ENCODE results near the gene WDR26. TPM values are rescaled to one million over a fixed set of nuclear protein-coding genes. Genes with fewer than 3 reads are reported as not detected.
A peak's percentile ranks its signal among the peaks of the same experiment; 100 is the strongest.

Gene WDR26
- total and polyA plus RNA-seq, 2 of the 4 experiments (the other 2 are of a cell fraction), result 23.8 to 46.4 TPM

GRCh38 chr1:224430511-224431113 is 4.0 kb downstream of the WDR26 start:
- H4K5ac ChIP-seq (ENCODE audit: low read depth, low read length), result no peak overlapping the region
- peaks cover 45% of the 10 kb centered on the region for H4K20me1 ChIP-seq (ENCODE audit: insufficient read depth, low read length)
- H2BK5ac ChIP-seq (ENCODE audit: low read depth, low read length, poor library complexity, severe bottlenecking), result peak overlapping the region; percentile 59
- TF ChIP-seq POLR2A (IDR thresholded peaks at IDR 0.05; ENCODE audit: low read depth, low read length), result 0 out of 2 replicates have a peak, but pooled peaks have one; percentile 22
- no peak for TF ChIP-seq MXI1 (IDR thresholded peaks at IDR 0.05; ENCODE audit: borderline replicate concordance, low read depth, low read length)
- no peak overlapping the region for H3K23ac ChIP-seq (ENCODE audit: low read depth, low read length)
- no peak overlapping the region for H2BK20ac ChIP-seq (ENCODE audit: low read depth, low read length)
- no peak overlapping the region for H2AFZ ChIP-seq (replicated peaks; ENCODE audit: low read length, poor library complexity)
- peak overlapping the region; percentile 24; the same call in 1 of the 2 replicates for H3K4me3 ChIP-seq (ENCODE audit: insufficient read depth, low read depth, low read length)
- ChIA-PET CTCF (interaction anchor here (0.8 kb wide), 1 partner anchor 18 kb away, joined by 3 read pairs; no protein-coding TSS in a partner anchor), POLR2A (ENCODE audit: unreplicated experiment) (interaction anchor here (0.7 kb wide), 1 partner anchor 248 kb away, joined by 4 read pairs; no protein-coding TSS in a partner anchor)
- no peak overlapping the region for H2AK9ac ChIP-seq (replicated peaks; ENCODE audit: low read depth, low read length, poor library complexity)
- H3K4me1 ChIP-seq (ENCODE audit: control insufficient read depth, insufficient read depth, low read length), result peaks cover 4% of the 10 kb centered on the region
- no peak overlapping the region for H4K8ac ChIP-seq (ENCODE audit: low read depth in 2 of 2, low read length in 2 of 2)
- H3K18ac ChIP-seq (ENCODE audit: low read depth, low read length), result no peak overlapping the region; the same call in 1 of the 2 replicates
- no peaks in the 10 kb centered on the region for H3K9me1 ChIP-seq (ENCODE audit: insufficient read depth, low read length)
- DNase-seq (peak; percentile 76), ATAC-seq (ENCODE audit: low read depth) (no peak)
- peak overlapping the region; percentile 82; the same call in 1 of the 2 replicates for H3K4me2 ChIP-seq (ENCODE audit: low read depth, low read length)
- H3K27ac ChIP-seq (ENCODE audit: insufficient read depth, low read length), result no peak overlapping the region
- no peak overlapping the region; the same call in 1 of the 2 replicates for H3K56ac ChIP-seq (ENCODE audit: extremely low read depth, insufficient read depth, low read length)
- no peak overlapping the region for H2AK5ac ChIP-seq (ENCODE audit: low read depth, low read length)
- H2BK120ac ChIP-seq (ENCODE audit: low read depth, low read length), result no peak overlapping the region
- no peaks in the 10 kb centered on the region for H3K27me3 ChIP-seq (ENCODE audit: control insufficient read depth, insufficient read depth, low read length)
- H3K79me1 ChIP-seq (ENCODE audit: low read depth in 1 of 2, low read length in 2 of 2), result peaks cover 0 to 27% of the 10 kb centered on the region in 2 experiments; a peak in 3 of 4 replicates
- BruUV-seq (replicated peaks), result TSS peak; percentile 14
- H3K4ac ChIP-seq (ENCODE audit: low read depth, low read length), result no peak overlapping the region
- no peak overlapping the region for H2BK15ac ChIP-seq (ENCODE audit: low read depth, low read length)
- H3K36me3 ChIP-seq (ENCODE audit: control insufficient read depth, insufficient read depth, low read length), result peaks cover 7% of the 10 kb centered on the region
- dilution Hi-C loops (cut with HindIII; ENCODE audit: low sequenced_read_pairs, unreplicated experiment) (no loop called here), in situ Hi-C loops (cut with MboI; ENCODE audit: low sequenced_read_pairs) (no loop called here), intact Hi-C loops (cut with micrococcal nuclease) (loop anchor here (10.0 kb wide), 1 partner anchor 494 kb away; the partner anchor contains the start of gene DNAH14)
- H4K91ac ChIP-seq (ENCODE audit: insufficient read depth, low read depth, low read length), result no peak overlapping the region
- WGBS, 2 experiments (ENCODE audit: extremely low coverage in 2 of 2, insufficient read length in 1 of 2), result no CpG with 5 or more reads among the region's 2 CpGs
- no peaks in the 10 kb centered on the region for H3K9me3 ChIP-seq (ENCODE audit: control insufficient read depth, insufficient read depth, low read length)
- H3K14ac ChIP-seq (replicated peaks; ENCODE audit: low read depth, low read length), result no peak overlapping the region
- H3K9ac ChIP-seq (ENCODE audit: low read depth, low read length), result no peak overlapping the region
